DMS 273 (cell line): ENCODE data around the gene PHLDB1.
A peak's percentile ranks its signal among the peaks of the same experiment; 100 is the strongest.
"Not testable (repeated sequence)": the region's sequence is repeated elsewhere in the genome, so short reads cannot be mapped to it uniquely, and the experiment has no call there.

ENCODE experiments used
- DNase-seq: peaks from one replicate; lab custom pipeline; 2025; ENCODE audit not compliant: unreplicated experiment; lab: John Stamatoyannopoulos, UW

The PHLDB1 gene

GRCh38 chr11:118657709-118658428, 50.5 kb downstream of the PHLDB1 start:
- DNase-seq = no peak

GRCh38 chr11:118658429-118659313, 51.3 kb downstream of the PHLDB1 start:
- no peak for DNase-seq

- DNase-seq = peak; percentile 91
Measured at GRCh38 chr11:118659314-118659952, 52.0 kb downstream of the PHLDB1 start.

- no peak for DNase-seq
Measured at GRCh38 chr11:118659953-118660680, 52.7 kb downstream of the PHLDB1 start.

GRCh38 chr11:118660681-118661424, 53.4 kb downstream of the PHLDB1 start:
- no peak for DNase-seq

- DNase-seq = no peak
Measured at GRCh38 chr11:118661425-118662301, 54.2 kb downstream of the PHLDB1 start.

- DNase-seq = no peak
Measured at GRCh38 chr11:118662401-118663271, 55.2 kb downstream of the PHLDB1 start.

- no peak for DNase-seq
Measured at GRCh38 chr11:118663381-118663780, 56.0 kb downstream of the PHLDB1 start.

- DNase-seq = no peak
Measured at GRCh38 chr11:118663902-118664301, 56.5 kb downstream of the PHLDB1 start.

- peak; percentile 54 for DNase-seq
Measured at GRCh38 chr11:118666371-118666770, 59.0 kb downstream of the PHLDB1 start.

GRCh38 chr11:118670063-118670462, 62.6 kb downstream of the PHLDB1 start:
- no peak for DNase-seq

- DNase-seq = no peak
Measured at GRCh38 chr11:118671254-118671653, 63.8 kb downstream of the PHLDB1 start.

GRCh38 chr11:118672846-118673245, 65.4 kb downstream of the PHLDB1 start:
- peak; percentile 39 for DNase-seq

GRCh38 chr11:118673361-118674081, 66.1 kb downstream of the PHLDB1 start:
- DNase-seq = no peak

- no peak for DNase-seq
Measured at GRCh38 chr11:118674082-118674435, 66.6 kb downstream of the PHLDB1 start.

GRCh38 chr11:118677977-118678376, 70.6 kb downstream of the PHLDB1 start:
- DNase-seq = no peak

GRCh38 chr11:118678908-118679307, 71.5 kb downstream of the PHLDB1 start:
- DNase-seq = not testable (repeated sequence)

- no peak for DNase-seq
Measured at GRCh38 chr11:118679483-118679882, 72.1 kb downstream of the PHLDB1 start, which contains the start of gene TREH. TREH (minus strand) TSS chr11:118679650; CDS start chr11:118679627, 23 bp downstream.
